HS-5 (cell line): ENCODE results near the gene FOXO1.

Experiments used
- DNase-seq: peaks from one replicate; pipeline ENCODE4 v3.0.0-alpha.2; 2012; ENCODE audit warnings: low read depth

The FOXO1 gene

DNA sequence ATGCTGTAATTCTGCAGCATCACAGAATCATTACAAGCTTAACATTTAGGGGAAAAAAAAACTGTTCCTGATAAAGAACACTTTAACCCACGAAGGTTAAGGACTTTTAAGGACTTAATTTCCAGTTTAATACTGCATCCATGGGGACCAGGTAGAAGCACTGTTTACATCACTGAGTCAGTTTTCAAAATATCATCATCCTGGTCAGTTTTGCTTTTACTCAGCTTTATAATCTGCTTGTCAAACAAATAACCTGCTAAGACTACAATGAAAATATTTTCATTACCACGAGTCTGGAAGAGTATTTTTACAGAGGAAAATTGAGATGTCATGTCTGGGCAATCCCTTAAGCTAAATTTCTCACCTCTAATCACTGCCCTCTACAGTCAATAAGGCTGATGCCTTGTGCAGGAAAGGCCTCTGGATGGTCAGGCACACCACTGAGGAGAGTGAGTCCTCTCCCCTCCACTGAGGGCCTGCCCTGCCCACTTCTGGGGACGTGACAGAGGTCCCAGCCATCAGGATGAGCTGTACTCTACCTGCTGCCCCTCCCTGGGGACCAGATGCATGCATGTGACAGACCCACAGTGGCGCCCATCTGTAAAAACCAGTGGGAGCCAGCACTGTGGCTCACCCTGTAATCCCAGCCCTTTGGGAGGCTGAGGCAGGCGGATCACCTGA is 31.0 kb downstream of the FOXO1 start:
- DNase-seq, result no peak

DNA sequence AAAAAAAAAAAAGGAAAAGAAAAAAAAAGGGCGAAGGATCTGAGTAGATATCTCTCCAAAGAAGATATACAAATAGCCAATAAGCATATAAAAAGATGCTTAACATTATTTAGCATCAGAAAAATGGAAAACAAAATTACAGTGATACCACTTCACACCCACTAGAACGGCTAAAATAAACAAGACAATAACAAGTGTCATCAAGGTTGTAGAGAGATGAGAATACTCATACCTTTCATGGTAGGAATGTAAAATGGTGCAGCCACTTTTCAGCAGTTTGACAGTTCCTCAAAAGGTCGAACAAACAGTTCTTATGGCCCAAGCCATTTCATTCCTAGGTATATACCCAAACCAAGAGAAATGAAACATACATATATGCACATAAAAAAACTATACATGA is 33.5 kb downstream of the FOXO1 start:
- DNase-seq, result no peak

DNA sequence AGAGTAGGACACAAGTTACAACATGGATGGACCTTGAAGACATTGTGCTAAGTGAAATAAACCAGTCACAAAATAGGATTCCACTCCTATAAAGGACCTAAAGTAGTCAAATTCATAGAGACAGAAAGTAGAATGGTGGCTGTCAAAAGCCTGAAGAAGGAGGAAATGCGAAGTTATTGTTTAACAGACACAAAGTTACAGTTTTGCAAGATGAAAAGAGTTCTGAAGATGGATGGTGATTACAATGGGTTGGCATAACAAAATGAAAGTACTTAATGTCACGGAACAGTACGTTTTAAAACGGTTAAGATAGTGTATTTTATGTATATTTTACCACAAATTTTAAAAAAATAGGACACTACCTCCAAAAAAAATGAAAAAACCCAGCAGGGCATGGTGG is 34.8 kb downstream of the FOXO1 start:
- no peak for DNase-seq

DNA sequence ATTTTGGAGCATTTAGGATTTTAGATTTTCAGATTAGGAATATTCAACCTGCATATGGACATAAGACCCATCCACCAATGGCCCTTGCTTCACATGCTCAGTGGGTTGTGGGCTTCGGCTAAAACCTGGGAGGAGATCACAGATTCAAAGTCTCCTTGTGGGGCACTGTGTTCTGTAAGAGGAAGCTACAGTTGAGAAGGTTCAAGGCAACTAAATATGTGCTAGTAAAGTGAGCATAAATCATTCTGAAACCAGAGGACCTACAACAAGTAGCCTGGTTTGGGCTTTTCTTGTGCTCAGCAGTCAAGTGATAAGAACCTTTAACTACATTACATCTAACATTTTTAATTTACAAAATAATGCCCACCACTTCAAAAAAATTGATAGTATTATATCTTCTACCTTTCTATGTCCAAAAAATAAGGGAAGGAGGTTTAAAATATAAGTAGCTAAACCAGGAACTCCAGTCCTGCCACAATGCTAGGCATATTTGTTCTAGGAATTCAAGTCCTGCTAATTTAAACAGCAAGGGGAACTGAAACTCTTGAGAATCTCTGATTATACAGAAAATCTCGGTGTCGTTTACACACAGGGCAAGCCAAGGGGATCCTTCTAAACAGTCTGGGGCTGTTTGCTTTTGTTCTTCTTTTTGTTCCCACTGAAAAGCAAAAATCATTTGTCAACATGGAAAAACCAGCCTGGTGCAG is 36.6 kb downstream of the FOXO1 start:
- no peak for DNase-seq

DNA sequence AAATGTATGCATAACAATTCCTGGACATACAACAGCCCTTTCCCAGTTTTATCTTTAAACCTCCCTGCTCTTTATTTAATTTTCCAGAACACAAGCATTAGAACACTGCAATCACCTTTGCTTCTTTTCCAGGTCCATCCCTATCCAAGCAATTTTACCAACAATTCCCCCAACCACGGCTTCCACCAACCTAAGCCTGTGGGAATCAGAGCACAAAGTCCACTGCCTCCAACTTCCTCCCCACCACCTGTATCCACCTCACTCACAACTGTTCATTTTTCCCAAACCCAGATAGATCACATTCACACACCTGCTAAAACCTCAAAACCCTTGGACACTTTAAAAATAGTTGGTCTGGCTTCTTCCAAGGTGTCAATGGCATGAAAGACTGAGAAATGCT is 39.5 kb downstream of the FOXO1 start:
- DNase-seq, result no peak

DNA sequence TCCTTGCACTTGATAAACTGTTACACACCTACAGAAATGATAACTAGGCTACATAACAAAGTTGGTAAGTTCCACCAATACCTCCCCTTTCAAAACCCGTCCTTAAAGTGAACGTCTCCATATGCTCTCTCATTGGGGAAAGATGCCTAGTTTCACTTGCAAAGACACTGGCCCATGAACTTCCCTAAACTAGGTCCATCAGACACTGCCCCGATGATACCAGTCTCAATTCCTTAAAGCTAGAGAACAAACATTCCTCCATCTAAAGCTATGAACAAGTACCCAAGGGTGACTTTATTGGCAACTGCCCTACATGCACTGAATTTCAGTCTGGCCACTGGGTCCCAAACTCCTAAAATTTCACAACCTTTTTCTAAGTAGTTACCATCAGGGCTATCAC is 39.9 kb downstream of the FOXO1 start:
- no peak for DNase-seq

DNA sequence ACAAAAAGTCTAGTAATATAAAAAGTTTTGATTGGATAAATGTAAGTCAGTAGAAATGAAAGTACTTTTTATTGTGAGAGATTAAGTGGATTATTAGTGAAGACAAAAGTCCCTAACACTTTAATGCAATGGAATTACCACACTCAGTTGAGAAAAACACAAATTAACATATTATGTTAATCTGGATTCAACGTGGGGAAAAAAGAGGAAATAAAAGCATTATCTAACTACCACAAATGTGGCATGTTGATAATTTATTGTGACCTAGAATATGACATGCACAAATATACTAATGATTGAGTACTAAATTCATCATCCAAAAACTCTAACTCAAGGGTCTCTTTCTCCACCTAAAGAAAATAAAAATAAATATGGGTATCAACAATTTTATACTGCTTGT is 41.5 kb downstream of the FOXO1 start:
- no peak for DNase-seq

DNA sequence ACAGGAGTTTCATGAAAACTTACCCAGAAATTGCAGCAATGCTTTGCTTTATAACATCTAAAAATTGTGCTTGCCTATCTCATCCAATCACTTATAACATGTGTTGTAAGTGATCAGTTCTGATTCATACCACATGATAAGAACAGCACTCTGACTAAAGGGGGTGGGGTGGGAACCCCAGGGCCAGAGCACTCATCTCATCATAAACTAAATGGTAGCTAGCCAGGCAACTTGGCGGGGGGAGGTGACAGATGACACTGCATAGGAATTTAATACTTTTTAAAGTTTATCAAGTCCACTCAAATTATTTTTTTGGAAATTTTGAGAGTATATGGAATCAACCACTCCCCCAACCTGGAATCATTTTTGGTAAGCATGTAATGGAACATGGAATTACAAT is 42.1 kb downstream of the FOXO1 start:
- DNase-seq, result peak; percentile 8

DNA sequence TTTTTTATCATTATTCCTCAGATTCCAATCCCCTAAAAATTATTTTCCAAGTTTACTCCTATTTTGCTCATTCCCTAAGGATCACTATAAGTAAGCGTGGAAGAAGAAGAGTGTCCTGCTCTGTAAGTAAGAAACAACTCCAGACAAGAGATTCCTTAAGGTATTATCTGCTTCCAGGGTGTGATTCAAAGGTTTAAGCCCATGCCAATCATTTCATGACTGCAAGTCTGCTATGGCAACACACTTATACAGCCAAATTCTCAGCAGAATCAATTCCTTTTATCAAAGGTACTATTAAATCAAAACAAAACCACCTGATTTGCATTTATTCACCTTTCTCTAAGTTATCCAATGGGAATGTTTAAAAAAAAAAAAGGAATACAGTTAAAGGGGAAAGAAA is 43.7 kb downstream of the FOXO1 start:
- DNase-seq, result no peak

DNA sequence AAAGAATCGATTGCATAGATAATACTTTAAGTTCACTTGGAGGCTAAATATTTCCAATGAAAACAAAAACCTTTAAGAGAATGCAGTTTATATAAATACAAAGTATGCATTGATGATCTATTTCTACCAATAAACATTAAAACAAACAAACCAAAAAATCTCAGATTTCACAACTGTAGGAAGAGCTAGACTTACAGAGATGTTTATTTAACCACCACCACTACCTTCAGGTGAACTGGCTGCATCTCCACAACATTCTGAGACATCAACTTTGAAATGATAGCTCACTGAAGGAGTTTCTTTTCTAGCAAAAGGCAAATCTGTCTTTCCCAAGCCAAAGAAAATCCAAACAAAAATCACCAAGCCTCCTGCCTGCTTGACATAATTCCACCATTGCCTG is 44.2 kb downstream of the FOXO1 start:
- no peak for DNase-seq

DNA sequence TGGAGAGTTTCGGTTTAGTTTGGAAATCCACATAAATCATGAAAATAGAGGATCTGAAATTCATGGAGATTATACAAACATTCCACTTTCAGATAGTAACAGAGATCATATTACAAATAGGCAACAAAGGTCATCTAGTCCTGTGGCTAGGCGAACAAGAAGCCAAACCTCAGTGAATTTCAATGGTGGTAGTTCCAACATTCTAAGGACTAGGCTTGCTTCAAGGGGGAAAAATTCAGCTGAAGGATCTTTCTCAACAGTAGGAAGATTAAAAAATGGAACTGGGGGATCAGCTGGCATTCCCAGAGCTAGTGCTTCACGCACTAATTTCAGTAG is 47.0 kb downstream of the FOXO1 start:
- no peak for DNase-seq

DNA sequence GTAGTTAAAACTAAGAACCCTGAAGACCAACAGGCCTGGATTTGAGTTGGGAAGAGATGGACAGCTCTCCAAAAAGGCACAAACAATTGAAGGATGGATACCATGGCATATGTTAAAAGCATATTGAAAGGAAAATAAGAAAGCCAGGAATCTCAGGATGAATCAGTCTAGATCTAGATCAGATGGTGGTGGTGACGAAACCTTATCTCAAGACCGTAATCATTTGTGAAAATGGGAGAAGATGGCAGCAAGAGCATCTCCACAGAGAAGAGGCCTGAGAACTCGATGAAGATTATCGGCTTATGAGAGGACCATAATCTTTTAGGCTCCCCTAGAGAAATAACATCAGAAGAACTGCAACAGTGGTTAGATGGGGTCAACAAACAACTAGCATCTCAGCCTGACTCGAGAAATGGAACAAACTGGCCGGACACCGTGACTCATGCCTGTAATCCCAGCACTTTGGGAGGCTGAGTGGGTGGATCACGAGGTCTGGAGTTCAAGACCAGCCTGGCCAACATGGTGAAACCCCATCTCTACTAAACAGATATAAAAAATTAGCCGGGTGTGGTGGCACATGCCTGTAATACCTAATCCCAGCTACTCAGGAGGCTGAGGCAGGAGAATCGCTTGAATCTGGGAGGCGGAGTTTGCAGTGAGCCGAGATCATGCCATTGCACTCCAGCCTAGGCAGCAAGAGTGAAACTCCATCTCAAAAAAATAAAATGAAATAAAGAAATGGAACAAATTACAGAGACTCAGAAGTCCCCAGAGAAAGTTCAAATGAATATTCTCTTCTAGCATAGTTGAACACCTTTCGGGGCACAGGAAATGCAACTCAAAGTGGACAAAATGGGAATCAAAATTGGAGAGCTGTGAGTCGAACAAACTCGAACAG is 47.6 kb downstream of the FOXO1 start:
- DNase-seq, result no peak

DNA sequence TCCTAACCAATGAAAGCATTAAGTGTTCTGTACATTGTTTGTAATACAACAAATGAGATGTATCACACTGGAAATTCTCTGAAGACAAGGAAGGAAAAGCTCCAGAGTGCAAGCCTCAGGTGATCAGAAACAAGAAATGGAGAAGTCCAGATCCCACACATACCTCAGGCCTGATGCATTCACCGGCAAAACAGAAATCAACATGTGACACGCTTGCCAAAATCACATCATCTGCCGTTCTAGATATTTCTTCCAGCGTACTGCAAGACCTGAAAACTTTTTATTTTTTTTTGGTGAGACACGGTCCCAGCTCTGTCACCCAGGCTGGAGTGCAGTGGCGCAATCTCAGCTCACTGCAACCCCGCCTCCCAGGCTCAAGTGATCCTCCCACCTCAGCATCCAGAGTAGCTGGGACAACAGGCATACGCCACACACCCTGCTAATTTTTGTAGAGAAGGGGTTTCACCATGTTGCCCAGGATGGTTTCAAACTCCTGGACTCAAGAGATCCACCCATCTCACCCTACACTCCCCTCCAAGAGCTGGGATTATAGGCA is 48.6 kb downstream of the FOXO1 start:
- DNase-seq, result no peak

DNA sequence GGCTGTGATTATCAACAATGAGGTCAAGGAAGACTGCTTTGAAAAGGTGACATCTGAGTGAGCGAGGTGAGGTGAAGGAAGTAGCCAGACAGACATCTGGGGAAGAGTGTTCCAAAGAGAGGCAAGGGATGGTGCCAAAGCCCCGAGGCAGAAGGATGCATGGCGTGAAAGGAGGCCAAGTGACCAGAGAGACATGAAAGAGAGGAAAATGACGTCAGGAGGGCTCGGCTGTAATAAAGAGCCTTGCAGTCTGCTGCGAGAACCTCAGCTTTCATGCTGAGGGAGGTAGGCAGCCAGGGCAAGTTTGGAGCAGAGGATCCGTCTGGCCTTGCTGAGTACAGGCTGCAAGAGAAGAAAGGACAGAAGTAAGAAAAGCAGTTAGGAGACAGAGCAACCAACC is 50.8 kb downstream of the FOXO1 start:
- no peak for DNase-seq

DNA sequence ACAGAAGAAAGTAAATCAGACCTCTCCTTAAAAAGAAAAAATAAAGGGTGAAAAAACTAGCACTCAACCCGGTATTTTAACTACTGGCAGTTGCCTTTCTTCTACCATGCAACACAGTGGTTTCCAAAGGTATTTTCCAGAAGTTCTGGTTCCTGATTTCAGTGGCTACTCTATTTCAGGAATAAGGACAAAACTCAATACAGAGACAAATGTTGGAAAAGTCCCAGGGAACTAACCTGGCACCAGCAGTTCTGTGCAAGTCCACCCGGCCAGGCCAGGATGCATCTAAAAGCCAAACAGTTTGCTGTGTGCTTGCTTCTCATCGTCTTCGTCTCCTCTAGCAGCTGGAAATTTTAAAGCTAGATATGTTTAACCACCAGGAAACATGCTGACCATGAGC is 52.5 kb downstream of the FOXO1 start:
- no peak for DNase-seq

DNA sequence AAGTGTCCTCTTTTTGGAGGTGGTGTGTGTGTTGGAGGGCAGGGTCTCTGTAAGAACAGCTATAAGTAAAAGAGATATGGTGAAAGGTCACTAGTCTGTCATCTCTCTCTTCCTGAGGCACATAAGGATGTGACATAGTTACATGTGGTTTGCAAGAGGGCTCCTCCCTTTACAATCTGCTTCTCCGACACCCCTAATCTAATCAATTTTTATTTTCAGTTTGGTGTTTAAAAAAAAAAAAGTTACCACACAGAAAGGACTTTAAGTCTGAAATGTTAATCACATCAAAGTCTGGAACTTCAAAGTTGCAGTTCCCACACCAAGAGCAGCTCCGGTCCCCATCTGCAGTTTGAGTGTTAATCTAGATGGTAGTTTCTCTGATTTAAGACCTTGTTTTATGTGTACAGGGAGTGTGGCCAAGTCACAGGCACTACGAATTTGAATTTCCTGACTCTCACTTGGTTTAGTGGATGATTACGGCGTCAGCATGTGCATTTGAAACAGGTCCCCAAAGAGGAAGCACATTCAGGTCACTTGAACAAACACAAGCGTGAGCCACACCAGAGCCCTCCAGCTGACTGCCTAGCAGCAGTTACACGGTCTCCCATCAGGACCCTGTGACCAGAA is 53.1 kb downstream of the FOXO1 start:
- DNase-seq, result no peak

DNA sequence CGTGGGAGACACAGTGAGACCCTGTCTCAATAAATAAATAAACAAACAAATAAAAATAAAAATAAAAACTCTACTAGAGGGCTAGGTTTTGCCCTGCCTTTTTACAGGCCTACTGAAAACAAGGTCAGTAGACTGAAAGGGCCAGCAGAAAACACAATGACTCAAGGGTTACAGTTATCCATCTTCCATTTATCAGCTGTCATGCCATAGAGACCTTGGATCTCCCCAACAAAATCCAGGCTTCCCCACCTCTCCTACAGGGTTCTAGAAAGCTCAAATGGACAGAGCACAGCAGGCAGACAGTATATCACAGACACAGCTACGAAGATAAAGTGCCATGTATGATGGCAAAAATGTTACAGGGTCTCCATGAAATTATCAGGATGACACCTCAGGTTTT is 54.4 kb downstream of the FOXO1 start:
- DNase-seq, result no peak

DNA sequence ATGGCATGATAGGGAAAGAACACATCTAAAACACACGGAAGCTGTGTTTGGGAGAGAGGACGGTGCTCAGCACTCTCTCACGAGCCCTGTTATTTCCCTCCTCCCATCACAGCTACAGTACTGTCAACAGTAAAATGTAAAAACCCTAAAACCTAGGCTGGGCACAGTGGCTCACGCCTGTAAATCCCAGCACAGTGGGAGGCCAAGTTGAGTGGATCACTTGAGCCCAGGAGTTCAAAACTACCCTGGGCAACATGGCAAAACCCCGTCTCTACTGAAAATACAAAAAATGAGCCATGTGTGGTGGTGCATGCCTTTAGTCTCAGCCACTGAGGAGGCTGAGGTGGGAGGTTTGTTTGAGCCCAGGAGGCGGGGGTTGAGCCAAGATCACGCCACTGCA is 54.8 kb downstream of the FOXO1 start:
- DNase-seq, result no peak

DNA sequence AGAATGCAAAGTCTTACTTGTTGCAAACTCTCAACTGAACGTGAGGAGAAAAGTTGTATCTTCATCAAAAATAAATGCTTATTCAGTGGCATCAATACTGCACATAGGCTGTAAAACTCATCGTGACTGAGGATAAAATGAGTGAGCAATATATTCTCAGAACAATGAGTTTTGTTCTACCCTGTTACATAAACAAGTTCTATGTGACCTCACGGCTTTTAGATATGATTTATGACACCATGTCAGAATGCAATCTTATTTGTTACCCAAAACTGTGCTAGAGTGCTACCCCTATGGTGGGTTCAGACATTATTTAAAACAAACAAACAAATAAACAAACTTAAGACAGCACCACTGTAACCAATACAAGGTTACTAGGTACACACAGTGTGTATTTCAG is 55.4 kb downstream of the FOXO1 start:
- DNase-seq, result no peak

DNA sequence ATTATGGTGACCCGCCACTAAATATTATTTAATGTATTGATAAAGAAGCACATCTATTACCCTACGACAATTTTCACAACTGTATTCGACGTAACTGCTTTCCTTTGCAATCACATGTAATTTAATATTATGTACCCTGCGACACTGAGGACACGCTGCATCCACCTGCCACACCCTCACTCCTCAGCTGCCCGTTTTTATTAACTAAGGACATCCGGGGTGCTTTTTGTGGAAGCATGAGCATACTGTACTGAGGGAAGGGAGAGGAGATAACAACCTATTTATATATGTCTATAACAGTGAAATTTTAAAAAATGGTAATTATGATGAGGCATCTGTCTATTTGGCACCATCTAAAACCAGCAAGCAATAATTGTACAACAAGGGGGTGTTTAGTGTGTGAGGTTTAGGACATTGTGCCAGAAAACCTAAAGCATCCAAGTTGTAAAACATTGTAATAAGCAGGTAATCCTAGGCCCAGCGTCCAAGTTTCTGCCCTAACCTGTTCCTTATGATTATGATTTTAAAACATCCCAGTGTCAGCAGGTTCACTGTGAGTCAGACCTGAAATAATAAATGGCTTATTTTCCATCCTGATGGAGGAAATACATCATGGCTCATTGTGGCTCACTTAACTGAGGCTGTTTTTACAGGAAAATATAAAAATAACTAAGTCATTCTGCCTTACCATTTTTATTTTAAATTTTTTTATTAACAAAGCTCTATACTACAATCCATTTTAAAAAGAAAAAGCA is 56.3 kb downstream of the FOXO1 start:
- no peak for DNase-seq

DNA sequence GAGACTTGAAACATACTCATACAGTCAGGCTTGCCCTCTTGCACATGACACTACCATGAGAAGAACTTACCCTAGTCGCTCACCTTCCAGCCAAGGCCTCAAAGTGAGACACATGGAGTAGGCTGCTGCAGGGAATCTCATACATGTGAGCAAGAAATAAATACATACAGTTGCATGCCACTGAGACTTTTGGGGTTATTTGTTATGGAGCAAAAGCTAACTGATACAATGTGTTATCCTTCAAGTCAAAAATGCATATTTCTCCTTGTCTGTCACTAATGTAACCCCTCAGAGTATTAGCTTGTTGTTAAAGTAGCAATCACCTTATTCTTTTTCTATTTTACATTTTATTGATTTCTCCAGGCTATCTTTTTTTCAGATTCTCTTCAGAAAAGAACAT is 58.1 kb downstream of the FOXO1 start:
- no peak for DNase-seq

DNA sequence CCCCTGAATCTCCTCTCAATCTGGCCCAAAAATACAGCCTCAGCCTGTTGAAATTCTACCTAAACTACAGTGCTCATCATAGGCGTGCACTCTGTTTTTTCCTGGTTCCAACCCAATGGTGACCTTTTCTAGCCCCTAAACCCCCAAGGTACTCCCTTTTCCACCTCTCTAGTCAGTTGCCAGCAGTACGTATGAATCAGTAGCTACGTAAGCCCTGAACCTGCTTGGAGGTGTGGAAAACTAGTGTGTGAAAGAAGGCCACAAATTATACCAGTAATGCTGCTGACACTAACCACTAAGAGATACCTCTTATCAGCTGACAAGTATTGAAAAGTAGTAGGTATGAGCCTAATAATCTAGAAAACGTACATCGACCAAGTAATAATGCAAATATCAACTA is 60.9 kb downstream of the FOXO1 start:
- DNase-seq, result no peak
